HG03378 (cell line): ENCODE data around the gene ABI1.
"Not testable (repeated sequence)": the region's sequence is repeated elsewhere in the genome, so short reads cannot be mapped to it uniquely, and the experiment has no call there.

Experiments used
- ATAC-seq: cut with Tn5 transposase; IDR thresholded peaks from one replicate; pipeline ENCODE4 v1.9.1; 2021; ENCODE audit warnings: mild to moderate bottlenecking, moderate library complexity; ENCODE audit not compliant: unreplicated experiment

ABI1 gene

DNA sequence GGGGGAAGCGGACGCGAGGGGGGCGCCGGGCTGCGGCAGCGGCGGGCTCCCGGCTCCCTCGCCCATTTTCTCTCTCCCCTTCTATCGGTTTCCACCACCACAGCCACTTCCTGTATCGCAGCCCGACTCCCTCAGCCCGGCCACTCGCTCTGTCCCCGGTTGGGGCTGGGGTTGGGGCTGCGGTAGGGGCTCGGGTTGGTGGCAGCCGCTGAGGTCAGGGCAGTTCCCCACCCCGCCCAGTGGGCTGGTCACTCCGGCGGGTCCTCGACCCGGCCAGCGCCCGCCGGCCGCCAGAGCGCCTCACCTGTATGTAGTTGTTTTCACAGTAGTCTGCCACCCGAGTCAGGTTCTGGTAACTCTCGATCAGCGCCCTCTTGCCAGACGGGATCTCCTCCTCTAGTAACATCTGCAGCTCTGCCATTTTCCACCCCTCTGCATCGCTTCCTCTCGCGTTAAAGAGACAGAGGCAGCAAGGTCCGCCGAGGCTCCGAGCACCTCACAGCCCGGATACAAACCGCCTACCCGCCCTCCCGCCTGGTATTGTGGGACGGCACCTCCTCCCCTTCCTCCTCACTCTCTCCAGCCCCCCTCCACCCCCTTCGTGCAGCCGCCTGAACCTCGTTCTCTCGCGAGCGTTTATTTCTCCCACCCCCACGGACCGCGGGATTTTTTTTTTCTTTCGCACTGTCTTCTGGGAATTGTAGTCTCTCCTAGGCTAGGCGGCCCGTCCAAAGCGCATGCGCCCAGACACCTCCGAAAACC lies at the start of gene ABI1:
ABI1 (minus strand) TSS at position 516 of the 762 bp plus-strand sequence; CDS start at position 421, 95 bp downstream.
- peak; percentile 46 for ATAC-seq

DNA sequence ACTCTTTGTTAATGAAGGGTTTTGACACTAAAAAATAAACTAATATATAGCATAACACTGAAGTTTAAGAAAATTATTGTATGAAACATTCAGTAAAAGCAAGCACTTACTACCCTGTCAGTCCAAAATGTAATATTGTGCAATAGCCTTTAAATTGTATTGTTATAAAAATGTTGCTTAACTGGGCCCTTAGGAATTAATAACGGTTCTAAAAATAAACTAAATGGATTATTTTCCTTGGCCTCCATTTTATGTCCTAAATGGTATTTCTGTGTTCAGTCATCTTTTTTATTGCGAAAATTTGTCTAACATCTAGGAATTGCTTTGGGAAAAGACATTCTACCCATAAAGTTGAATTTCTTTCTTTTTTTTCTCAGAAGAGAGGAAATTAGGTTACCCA lies 49.0 kb upstream of the ABI1 start:
- no peak for ATAC-seq

DNA sequence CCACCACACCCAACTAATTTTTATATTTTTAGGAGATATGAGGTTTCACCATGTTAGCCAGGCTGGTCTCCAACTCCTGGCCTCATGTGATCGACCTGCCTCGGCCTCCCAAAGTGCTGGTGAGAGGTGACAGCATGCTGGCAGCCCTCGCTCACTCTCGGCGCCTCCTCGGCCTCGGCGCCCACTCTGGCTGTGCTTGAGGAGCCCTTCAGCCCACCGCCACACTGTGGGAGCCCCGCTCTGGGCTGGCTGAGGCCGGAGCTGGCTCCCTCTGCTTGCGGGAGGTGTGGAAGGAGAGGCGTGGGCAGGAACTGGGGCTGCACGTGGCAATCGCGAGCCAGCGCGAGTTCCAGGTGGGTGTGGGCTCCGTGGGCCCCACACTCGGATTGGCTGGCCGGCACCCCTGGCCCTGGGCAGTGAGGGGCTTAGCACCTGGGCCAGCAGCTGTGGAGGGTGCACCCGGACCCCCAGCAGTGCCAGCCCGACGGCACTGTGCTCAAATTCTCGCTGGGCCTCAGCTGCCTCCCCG lies 44.6 kb upstream of the ABI1 start:
- ATAC-seq = not testable (repeated sequence)

DNA sequence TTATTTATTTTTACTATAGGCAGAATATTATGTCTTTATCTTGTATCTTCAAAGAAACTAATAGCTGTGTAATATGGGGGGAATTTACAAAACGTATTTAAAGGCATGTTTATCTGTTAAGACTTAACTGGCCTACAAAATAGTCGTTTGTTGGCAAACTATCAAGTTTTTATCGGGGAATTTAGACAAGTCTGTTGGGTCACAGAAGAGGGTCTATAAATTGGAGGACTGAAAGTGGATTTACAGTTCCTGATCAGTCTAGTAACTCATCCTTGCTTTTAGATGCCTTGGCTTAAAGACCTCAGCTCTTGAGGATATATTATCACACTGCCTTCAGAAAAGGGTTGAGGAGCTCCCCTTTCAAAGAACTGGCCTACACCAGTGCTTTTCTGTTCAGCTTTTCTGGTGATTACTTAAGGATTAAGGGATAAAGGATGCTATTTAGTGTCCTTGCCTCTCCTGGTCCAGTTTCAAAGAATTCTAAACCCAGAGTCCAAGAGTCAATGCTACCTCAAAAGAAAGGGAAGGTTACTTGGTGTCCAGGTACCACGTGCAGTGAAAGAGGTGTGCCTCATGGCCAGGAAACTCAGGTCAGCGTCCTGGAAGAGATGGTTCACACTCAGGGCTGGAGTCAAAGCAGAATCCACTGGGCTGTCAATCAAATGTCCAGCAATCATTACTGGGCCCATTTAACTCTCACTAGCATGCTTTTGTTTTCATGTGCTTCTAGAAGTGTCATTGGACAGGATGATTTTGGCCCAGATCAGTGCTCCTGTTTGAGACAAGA lies 42.9 kb upstream of the ABI1 start:
- ATAC-seq = no peak

DNA sequence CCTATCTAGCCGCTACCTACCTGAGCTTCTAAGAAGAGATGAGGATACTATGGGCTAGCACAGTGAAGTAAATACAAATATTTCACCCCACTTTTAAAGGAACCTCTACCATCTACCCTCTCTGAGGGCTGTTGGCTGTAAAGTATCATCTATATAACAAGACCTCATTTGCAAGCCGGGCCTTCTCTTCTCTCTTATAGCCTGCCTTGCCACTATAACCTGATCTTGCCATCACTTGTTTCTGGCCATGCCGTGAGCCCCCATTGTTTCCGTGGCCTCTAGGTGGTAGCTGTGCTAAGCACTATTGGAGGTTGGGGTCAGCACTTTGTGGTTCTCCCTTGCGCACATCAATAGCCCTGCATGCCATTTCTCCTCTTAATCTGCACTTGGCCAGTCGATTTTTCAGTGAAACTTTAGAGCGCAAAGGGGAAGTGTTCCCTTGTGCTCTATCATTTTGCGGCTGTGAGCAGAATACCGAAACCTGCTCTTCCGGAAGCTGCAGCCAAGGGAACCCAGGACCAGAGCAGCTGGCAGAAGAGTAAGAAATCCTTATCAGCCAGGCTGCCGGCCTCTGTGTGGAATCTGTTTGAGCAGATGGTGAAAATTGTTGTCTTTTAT lies 31.7 kb upstream of the ABI1 start:
- ATAC-seq = peak; percentile 86

DNA sequence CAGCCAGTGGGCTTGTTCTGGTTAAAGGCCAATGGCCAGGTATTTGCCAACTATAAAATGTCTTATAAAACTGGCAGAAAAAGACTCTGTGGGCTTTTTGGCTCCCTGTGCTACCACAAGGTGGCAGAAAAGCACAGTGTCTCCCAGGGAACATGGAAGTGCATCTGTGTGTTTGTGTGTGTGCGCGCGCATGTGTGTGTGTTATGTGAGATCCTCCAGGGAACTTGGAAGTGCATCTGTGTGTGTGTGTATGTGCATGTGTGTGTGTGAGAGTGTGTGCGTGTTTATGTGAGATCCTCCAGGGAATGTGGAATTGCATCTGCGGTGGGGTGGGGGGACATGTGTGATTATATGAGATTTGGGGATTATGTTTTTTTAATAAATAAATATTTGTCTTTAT lies 30.2 kb upstream of the ABI1 start:
- no peak for ATAC-seq

DNA sequence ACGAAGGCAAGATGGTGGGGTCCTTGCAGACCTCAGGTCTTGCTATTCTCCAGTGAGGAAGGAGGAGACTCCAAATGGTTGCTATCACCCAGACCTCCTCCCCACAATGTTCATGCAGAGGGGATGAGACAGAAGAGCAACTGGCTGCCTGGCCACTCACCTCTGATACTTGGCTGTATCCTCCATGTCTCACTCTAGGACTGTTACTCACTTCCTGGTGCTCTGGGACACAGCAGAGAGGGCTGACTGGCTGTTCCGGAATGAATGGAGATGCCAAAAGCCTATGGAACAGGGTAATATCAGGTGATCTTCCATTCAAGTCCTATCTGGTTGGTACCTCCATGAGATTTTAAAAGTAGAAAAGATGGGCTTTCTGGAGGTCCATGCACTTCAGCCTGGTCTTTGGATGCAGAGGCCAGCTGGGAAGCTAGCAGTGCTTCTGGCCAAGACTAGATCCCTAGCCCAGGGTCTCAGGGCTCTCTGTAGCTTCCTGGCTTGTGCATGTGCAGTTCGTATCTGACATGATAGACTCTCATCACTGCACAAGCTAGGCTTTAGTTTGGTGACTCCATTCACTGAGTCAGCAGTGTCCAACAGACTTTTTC lies 27.0 kb upstream of the ABI1 start:
- no peak for ATAC-seq

DNA sequence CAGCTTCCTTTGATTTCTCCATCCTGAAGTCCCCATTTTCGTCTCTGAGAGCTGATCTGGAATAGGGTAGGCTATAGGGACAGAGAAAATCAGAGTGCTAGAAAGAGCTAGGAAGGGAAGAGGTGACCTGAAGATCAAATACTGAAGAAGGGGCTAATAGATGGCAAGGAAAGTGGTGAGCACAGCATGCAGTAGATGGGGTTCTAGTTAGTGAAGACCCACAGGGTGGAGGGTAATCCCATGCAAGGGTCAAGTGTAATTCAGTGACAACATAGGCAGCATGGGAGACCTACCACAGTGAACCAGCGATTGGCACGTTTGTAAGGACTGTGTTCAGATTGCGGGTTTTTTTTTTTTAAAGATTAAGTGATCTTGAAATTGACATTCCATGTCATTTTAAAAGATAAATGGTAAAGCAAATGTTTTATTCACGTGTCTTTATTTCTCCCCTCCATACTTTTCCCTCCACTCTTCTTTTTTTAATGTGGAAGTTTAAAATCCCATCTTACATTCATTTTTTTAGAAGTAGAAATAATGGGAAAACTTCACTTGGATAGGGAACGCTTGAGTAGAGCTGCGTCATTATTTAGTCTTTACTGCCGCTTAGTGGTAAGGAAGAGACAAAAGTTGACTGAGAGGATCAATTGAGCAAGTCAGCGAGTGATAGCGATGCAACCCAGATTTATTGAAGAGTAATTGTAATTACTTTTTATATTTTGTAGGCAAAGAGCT lies 21.0 kb upstream of the ABI1 start:
- ATAC-seq = peak; percentile 63

DNA sequence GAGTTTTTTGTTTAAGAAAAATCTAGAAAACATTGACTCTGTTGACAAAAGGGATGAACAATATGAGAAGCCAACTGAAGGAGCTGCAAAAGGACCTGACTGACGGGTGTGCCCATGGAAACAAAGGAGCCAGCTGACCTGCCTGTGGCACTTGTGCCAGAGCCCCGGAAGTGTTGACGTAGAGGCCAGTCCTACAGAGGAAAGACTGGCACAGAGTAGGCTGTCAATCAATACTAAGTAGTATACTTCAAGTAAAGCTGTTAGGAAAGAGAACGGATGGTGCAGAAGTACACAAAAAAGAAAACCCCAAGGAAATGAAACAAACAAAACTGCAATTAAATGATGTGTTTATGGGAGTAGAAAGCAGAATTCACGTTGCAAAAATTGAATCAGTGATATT lies 19.0 kb upstream of the ABI1 start:
- no peak for ATAC-seq

DNA sequence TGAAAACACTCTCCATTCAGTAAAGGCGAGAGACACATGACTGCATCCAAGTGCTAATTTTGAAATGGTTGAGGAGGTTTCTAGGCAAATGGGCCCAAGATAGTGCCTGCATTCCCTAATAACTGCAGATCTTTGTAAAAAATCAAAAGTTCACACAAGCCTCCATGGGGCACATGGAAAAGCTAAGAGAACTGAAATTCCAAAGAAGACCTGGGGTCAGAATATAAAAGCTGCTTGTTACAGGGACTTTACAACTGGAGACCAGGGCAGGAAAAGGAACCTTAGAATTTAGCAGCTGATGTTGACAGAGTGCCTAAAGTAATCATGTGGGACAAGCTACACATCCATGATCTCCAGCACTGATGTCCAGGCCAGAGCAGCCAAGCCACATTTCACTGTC lies 10.0 kb upstream of the ABI1 start:
- no peak for ATAC-seq

DNA sequence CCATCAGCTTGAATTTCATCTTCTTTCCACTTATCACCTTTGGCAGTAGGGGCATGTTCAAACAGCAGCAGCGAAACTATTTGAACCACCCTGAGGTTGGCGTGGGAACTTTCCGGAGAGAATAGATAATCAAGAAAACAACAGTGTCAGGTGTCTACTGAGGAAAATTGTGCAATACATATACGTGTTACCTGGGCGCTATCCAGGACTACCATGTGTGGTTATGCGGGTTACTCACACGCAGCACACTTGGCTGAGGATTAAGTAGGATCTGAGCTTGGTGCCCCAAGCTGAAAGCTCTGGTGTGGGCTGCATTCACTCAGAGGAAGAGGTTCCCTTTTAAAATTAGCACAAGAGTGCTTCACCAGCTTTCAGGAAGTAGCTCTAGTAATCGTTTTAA lies 8.8 kb upstream of the ABI1 start:
- no peak for ATAC-seq

DNA sequence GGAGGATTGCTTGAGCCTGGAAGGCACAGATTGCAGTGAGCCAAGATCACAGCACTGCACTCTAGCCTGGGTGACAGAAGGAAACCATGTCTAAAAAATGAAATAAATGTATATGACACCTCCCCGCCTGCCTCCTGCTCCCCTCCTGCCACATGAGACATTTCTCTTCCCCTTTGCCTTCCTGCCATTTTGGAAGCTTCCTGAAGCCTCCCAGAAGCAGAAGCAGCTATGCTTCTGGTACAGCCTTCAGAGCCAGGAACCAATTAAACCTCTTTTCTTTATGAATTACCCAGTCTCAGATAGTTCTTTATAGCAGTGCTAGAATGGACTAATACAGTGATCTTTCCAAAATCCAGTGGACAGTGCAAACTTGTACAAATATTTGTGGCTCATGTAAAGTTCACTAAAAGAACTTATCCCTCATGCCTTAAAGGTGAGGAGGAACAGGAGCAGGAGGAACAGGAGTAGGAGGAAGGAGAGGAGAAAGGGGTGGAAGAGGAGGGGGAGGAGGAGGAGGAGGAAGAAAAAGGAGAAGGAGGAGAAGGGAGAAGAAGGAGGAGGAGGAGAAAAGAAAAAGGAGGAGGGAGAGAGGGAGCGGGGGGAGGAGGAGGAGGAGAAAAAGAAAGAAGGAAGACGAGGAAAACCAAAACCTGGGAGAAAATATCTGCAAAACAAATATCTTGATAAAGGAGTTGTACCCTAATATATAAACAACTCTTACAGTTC lies 2.8 kb upstream of the ABI1 start:
- no peak for ATAC-seq

DNA sequence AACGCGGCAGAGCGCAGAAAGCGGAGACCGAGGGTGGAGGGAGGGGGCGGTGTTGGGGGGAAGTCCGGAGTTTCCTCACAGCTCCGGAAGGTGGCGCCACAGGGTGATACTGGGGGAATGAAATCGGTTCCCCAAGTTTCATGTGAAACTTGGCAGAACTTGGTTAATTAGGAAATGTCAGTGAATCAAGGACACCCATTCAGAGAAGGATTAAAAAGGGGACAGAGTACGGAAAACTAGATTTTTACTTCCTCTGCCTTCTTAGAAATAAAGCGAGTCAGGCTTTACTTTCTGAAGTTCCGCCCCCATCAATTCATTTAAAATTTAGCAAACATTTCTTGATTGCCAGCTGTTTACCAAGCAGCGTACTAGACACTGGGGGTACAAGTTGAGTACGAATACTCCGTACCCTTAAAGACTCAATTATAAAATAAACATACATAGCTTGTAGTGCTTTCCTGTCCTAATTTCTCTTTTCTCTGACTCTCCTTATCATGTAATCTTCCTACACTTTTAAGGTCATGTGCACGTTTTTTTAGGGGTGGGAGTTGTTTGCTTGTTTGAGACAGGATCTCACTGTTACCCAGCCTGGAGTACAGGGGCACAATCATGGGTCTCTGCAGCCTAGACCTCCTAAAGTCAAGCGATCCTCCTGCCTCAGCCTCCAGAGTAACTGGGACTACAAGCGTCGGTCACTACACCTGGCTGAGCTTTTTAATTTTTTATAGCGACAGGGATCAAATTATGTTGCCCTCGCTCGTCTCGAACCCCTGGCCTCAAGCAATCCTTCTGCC lies 644 bp upstream of the ABI1 start:
- ATAC-seq = no peak

DNA sequence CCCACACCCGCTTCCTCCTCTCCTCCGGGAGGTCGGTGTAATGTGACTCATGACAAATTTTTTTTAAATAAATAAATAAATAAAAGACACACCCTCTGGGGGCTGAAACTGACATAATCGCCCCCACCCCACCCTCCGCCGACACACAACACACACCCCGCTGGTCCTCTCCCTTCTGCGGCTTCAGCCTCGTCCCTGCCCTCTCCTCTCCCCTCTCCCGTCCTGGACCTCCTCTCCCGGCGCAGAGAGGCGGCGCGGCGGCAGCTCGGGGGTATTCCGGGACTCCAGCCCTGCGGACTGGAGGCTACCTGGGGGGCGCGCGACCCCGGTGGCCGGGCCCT lies 686 bp downstream of the ABI1 start:
- peak; percentile 3 for ATAC-seq

DNA sequence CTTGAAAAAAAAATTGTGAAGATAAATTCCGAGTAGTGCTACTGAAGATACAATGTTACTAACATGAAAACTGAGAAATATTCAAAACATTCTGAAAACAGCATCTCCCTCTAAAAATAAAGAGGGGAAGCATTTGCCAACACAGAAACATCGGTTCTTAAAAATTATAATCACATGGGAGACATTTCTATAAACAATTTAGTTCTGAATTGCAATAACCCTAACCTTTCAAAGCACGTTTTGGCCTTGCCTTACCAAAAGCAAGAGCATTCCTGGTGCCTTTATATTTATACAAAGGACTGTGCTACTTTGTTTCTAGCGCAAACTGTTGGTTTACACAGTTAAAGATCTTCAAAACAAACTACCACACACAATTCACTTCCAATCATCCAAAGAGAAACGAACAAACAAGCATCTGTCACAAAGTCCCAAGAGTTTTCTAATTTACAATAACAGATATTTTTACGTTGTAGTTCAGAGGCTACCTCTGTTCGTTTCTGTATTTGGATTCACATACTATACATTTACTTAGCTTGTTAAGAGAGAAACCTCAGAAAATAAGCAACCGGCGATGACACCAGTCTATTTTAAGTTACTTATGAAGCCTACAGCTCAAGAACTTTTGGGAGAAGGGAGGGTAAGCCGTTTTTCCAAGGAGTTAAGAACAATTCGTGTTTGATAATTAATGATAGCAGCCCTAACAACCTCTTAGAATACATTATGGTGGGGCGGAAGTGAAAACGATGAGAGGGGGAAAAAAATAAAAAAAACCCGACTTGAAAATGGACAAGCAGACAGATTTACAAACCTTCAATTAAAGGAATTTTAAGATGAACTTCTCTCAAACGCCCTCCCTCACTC lies 1.3 kb downstream of the ABI1 start:
- ATAC-seq = no peak

DNA sequence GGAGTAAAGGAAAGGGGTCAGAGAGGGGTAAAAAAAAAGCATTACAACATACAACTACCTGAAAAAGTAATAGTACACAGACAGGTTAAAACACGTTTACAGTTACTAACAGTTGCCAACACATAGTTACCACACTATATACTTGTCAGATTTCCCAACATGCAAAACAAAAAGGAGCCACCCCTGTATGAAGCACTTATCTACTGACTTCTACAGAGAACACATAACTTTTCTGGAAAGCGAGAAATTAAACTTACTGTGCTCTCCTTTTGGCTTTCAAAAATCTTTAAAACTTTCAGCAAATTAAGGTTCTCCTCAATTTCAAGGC lies 2.1 kb downstream of the ABI1 start:
- no peak for ATAC-seq

DNA sequence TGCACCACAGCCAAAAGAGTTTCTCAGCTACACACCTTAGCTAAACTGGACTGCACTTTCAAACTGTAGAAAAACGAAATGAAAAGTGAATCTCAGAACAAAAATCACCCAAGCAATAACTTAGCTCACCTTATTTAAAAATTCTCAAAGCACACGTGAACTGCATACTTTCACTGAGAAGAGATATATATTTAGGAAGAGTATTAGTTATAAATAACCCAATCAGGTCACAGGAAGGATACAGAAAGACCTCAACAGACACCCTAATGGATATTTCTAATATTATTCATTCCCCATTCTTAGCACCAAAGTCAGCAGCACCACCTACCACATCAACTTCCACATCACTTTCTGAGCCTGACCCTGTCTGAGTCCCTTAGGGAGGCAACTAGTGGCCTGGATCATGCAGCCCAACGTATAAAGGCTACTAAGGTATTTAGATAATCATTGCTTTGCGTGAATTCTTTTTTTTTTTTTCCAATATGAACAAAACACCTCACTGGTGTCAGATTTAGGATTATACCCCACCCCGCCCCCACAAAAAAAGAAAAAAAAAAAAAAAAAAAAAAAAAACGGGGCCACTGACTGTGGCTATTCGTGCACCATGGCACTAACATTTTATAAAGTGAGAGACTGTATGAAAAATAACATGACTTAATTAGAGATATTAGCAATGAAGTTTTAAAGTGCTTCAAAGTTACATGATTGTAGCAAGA lies 2.6 kb downstream of the ABI1 start:
- peak; percentile 40 for ATAC-seq

DNA sequence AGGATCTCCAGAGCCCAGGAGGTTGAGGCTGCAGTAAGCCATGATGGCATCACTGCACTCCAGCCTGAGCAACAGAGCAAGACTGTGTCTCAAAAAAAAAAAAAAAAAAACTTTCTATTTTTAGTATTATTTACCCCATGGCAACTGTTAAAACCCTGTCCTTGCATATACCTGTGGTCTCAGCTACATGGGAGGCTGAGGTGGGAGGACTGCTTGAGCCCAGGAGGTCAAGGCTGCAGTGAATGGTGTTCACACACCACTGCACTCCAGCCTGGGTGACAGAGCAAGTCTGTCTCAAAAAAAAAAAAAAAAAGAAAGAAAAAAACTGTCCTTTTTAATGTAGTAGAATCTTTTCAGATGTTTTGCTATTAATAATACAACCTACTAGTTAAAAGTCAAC lies 3.2 kb downstream of the ABI1 start:
- peak; percentile 8 for ATAC-seq
